Subcutaneous adipose tissue (tissue), 4 donors: ENCODE data around the gene FMNL3. TPM values are rescaled to one million over a fixed set of nuclear protein-coding genes. Genes with fewer than 3 reads are reported as not detected.

Experiments used
- CTCF ChIP-seq: fragments of 450-650 bp; IDR thresholded peaks from one replicate; pipeline ENCODE4 v1.5.1; 2016; ENCODE audit warnings: low read depth, mild to moderate bottlenecking, control low read depth, antibody characterized with exemption, moderate library complexity
- total RNA-seq, 4 donors: library from RNA; depleted of rRNA; stranded (reverse); fragments of >200 nt; gene quantifications; one replicate each; pipeline ENCODE4 v1.1.0, GENCODE V29; 2016

FMNL3 gene
- 10 to 100 TPM in 2 of 4 donors, 1 to 10 TPM in 2; 8.2 to 19.6 (median 14.0) TPM for total RNA-seq

GRCh38 chr12:49707128-49707811 is at the start of gene FMNL3:
Gene FMNL3 (minus strand): TSS chr12:49707405. CDS start chr12:49707180, 225 bp downstream.
- TF ChIP-seq CTCF = no peak

GRCh38 chr12:49750996-49751393 is 43.8 kb upstream of the FMNL3 start:
- no peak for TF ChIP-seq CTCF

GRCh38 chr12:49750027-49750995 is 43.1 kb upstream of the FMNL3 start:
- TF ChIP-seq CTCF = no peak

GRCh38 chr12:49748800-49749199 is 41.6 kb upstream of the FMNL3 start:
- no peak for TF ChIP-seq CTCF

GRCh38 chr12:49748306-49748705 is 41.1 kb upstream of the FMNL3 start:
- no peak for TF ChIP-seq CTCF

- no peak for TF ChIP-seq CTCF
These were observed 37.2 kb upstream of the FMNL3 start for GRCh38 chr12:49744363-49744885.
